Trophoblast cell (in vitro differentiated cells and primary cell): ENCODE data around the gene ZBTB14.

Experiments used
- DNase-seq, 2 donors: peaks; one replicate each; pipeline ENCODE4 v3.0.0-alpha.2; 2016
- H2AFZ ChIP-seq: 2 replicates; pipeline ENCODE4 v1.6.1; 2013; ENCODE audit warnings: low read length, moderate library complexity, mild to moderate bottlenecking; ENCODE audit not compliant: insufficient read depth, poor library complexity
- H2AK5ac ChIP-seq: 2 replicates; pipeline ENCODE4 v1.6.1; 2013; ENCODE audit warnings: mild to moderate bottlenecking, low read length
- H2BK120ac ChIP-seq: 2 replicates; pipeline ENCODE4 v1.6.1; 2013; ENCODE audit warnings: low read length, mild to moderate bottlenecking, moderate library complexity; ENCODE audit not compliant: insufficient read depth, poor library complexity
- H2BK12ac ChIP-seq: 2 replicates; pipeline ENCODE4 v1.6.1; 2013; ENCODE audit warnings: mild to moderate bottlenecking, low read length, moderate library complexity
- H2BK5ac ChIP-seq: 2 replicates; pipeline ENCODE4 v1.6.1; 2013; ENCODE audit warnings: low read length, low read depth, moderate library complexity, mild to moderate bottlenecking; ENCODE audit not compliant: poor library complexity
- H3K14ac ChIP-seq: 2 replicates; pipeline ENCODE4 v1.6.1; 2013; ENCODE audit warnings: mild to moderate bottlenecking, low read length
- H3K18ac ChIP-seq: 2 replicates; pipeline ENCODE4 v1.6.1; 2013; ENCODE audit warnings: mild to moderate bottlenecking, low read length
- H3K23ac ChIP-seq: 2 replicates; pipeline ENCODE4 v1.6.1; 2013; ENCODE audit warnings: low read length
- H3K27ac ChIP-seq: 2 replicates; pipeline ENCODE4 v1.5.1; 2013; ENCODE audit warnings: low read depth, mild to moderate bottlenecking, inconsistent platforms, low read length, moderate library complexity
- H3K27me3 ChIP-seq: 2 replicates; pipeline ENCODE4 v1.6.1; 2013; ENCODE audit warnings: inconsistent platforms, mild to moderate bottlenecking, low read length, moderate library complexity; ENCODE audit not compliant: insufficient read depth
- H3K36me3 ChIP-seq, 2 experiments: 1 replicate in 1 of 2; 2 replicates in 1 of 2; pipeline ENCODE4 v1.6.1; 2013; ENCODE audit warnings: low read length in 2 of 2, mild to moderate bottlenecking in 2 of 2, moderate library complexity in 1 of 2; ENCODE audit not compliant: insufficient read depth in 2 of 2, control insufficient read depth in 1 of 2
- H3K4ac ChIP-seq: 2 replicates; pipeline ENCODE4 v1.6.1; 2013; ENCODE audit warnings: low read depth, mild to moderate bottlenecking, low read length, moderate library complexity
- H3K4me1 ChIP-seq, 2 experiments: 1 replicate in 1 of 2; 2 replicates in 1 of 2; pipeline ENCODE4 v1.6.1; 2013; ENCODE audit warnings: low read length in 2 of 2, mild to moderate bottlenecking in 2 of 2, moderate library complexity in 1 of 2; ENCODE audit not compliant: insufficient read depth in 2 of 2, control insufficient read depth in 1 of 2
- H3K4me2 ChIP-seq: 2 replicates; pipeline ENCODE4 v1.6.1; 2013; ENCODE audit warnings: inconsistent platforms, mild to moderate bottlenecking, low read length, moderate library complexity
- H3K4me3 ChIP-seq: 2 replicates; pipeline ENCODE4 v1.5.1; 2013; ENCODE audit warnings: mild to moderate bottlenecking, low read depth, low read length, inconsistent platforms
- H3K79me1 ChIP-seq: one replicate; pipeline ENCODE4 v1.6.1; 2013; ENCODE audit warnings: low read length
- H3K79me2 ChIP-seq: 2 replicates; pipeline ENCODE4 v1.6.1; 2013; ENCODE audit warnings: low read length, mild to moderate bottlenecking; ENCODE audit not compliant: control insufficient read depth, insufficient read depth, poor library complexity
- H3K9ac ChIP-seq: 2 replicates; pipeline ENCODE4 v1.6.1; 2013; ENCODE audit warnings: mild to moderate bottlenecking, low read length
- H3K9me3 ChIP-seq: 2 replicates; pipeline ENCODE4 v1.6.1; 2013; ENCODE audit warnings: low read depth, mild to moderate bottlenecking, control low read depth, inconsistent platforms, low read length; ENCODE audit not compliant: insufficient read depth
- H4K12ac ChIP-seq: 2 replicates; pipeline ENCODE4 v1.6.1; 2013; ENCODE audit warnings: low read depth, mild to moderate bottlenecking, low read length, moderate library complexity
- H4K8ac ChIP-seq: 2 replicates; pipeline ENCODE4 v1.6.1; 2013; ENCODE audit warnings: low read depth, mild to moderate bottlenecking, low read length, moderate library complexity
- H4K91ac ChIP-seq: one replicate; pipeline ENCODE4 v1.6.1; 2013; ENCODE audit warnings: low read depth, mild to moderate bottlenecking, low read length, moderate library complexity
- WGBS: extraction: QIAGEN DNeasy Blood & Tissue Kit; methylation state at CpG from one replicate; pipeline ENCODE4 v1.1.7; 2013; ENCODE audit warnings: missing lambda C conversion rate; ENCODE audit not compliant: insufficient read length, insufficient coverage; ENCODE audit errors: extremely low coverage; 5-methylcytosine and 5-hydroxymethylcytosine counted together

ZBTB14 gene

DNA sequence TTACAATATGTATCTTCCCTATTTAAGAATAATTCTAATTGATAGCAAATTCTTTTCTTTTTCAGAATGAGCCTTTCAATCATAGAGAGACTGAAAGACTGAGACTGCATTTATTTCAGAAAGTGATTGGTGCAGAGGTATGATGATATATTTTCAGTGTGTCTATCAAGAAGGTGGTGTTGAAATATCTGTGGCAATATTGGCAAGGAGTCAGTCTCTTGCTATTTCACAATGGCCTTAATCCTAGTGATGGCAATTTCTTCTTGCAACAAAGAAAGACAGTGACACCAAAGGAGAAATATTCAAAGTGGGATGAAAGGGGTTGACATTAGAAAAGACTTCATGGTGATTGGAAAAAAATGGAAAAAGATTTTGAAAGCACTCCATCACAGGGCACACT lies 21.7 kb upstream of the ZBTB14 start:
- no peak overlapping the region for H3K23ac ChIP-seq
- H3K18ac ChIP-seq, result no peak overlapping the region
- no peaks in the 10 kb centered on the region for H3K27me3 ChIP-seq
- no peak overlapping the region for H2BK120ac ChIP-seq
- peak in 1 of 2 donors; percentile 2 for DNase-seq
- H3K9me3 ChIP-seq, result no peaks in the 10 kb centered on the region
- H3K4me1 ChIP-seq, result no peaks in the 10 kb centered on the region
- no peak overlapping the region for H4K8ac ChIP-seq
- no peak overlapping the region for H3K4me2 ChIP-seq
- no peaks in the 10 kb centered on the region for H3K79me1 ChIP-seq
- H2AFZ ChIP-seq, result no peak overlapping the region
- no peak overlapping the region for H3K14ac ChIP-seq
- no peak overlapping the region for H4K91ac ChIP-seq
- no peak overlapping the region for H4K12ac ChIP-seq
- H2AK5ac ChIP-seq, result no peak overlapping the region
- no peak overlapping the region for H3K4ac ChIP-seq
- no peaks in the 10 kb centered on the region for H3K36me3 ChIP-seq
- H2BK5ac ChIP-seq, result no peak overlapping the region
- H3K79me2 ChIP-seq, result no peaks in the 10 kb centered on the region
- no peak overlapping the region for H2BK12ac ChIP-seq
- no peak overlapping the region for H3K9ac ChIP-seq
- H3K4me3 ChIP-seq, result no peak overlapping the region
- H3K27ac ChIP-seq, result no peak overlapping the region

DNA sequence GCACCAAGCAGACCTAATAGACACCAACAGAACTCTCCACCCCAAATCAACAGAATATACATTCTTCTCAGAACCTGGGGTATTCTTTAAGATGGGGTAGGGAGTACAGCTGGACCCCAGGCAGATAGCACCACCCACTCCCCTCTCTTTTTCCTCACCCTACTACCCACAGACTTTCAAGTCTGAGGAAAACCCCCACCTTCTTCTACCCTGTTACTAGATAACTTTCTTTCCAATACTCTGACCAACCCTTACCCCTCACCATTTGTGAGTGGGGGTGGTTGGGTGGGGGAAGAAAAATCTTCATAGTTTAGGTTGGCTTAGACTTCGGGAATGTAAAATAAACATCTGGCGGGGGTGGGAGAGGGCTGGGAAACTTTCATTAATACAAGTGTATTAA lies 20.3 kb upstream of the ZBTB14 start:
- no peak overlapping the region for H3K9ac ChIP-seq
- no peak overlapping the region for H2AK5ac ChIP-seq
- H3K14ac ChIP-seq, result no peak overlapping the region
- no peak for DNase-seq
- no peaks in the 10 kb centered on the region for H3K9me3 ChIP-seq
- H2BK5ac ChIP-seq, result no peak overlapping the region
- no peak overlapping the region for H4K8ac ChIP-seq
- no peak overlapping the region for H4K91ac ChIP-seq
- H3K4ac ChIP-seq, result no peak overlapping the region
- no peak overlapping the region for H3K27ac ChIP-seq
- H3K27me3 ChIP-seq, result no peaks in the 10 kb centered on the region
- H2AFZ ChIP-seq, result no peak overlapping the region
- no CpG with 5 or more reads among the region's 2 CpGs for WGBS
- H3K4me3 ChIP-seq, result no peak overlapping the region
- no peaks in the 10 kb centered on the region for H3K79me1 ChIP-seq
- H3K36me3 ChIP-seq, result no peaks in the 10 kb centered on the region
- H2BK120ac ChIP-seq, result no peak overlapping the region
- H3K18ac ChIP-seq, result no peak overlapping the region
- H4K12ac ChIP-seq, result no peak overlapping the region
- no peak overlapping the region for H2BK12ac ChIP-seq
- H3K23ac ChIP-seq, result no peak overlapping the region
- no peak overlapping the region for H3K4me2 ChIP-seq
- H3K79me2 ChIP-seq, result no peaks in the 10 kb centered on the region
- no peaks in the 10 kb centered on the region for H3K4me1 ChIP-seq

DNA sequence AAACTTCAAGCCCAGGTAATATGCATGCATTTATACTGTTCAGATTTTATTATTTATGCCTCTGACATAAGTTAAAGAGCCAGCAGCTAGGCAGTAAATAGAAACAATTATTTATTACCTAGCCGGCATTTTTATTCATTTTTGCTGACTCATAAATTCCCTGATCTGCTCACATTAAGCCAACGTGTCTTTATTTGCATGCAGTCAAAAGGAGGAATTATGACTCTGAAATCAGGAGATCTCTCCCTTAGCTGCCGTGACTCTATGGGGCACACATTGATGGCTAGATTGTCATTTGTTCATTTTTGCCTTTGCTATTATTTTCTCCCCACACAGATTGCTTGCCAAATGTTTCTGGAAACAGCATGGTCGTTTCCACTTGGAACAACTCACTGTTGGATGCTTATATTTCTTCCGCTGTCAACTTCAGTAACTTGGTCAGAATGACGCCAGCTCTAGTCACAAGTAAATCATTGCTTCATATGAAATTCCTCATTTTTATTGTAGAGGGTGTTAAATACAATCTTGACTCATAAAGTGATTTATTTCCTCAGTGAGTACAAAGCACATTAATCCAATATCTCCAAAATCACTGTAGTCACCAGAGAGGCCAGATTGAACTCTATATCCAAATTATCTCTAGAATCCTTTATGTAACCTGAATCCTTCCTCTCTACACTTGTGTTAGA lies 15.9 kb upstream of the ZBTB14 start:
- no CpG with 5 or more reads among the region's 6 CpGs for WGBS

DNA sequence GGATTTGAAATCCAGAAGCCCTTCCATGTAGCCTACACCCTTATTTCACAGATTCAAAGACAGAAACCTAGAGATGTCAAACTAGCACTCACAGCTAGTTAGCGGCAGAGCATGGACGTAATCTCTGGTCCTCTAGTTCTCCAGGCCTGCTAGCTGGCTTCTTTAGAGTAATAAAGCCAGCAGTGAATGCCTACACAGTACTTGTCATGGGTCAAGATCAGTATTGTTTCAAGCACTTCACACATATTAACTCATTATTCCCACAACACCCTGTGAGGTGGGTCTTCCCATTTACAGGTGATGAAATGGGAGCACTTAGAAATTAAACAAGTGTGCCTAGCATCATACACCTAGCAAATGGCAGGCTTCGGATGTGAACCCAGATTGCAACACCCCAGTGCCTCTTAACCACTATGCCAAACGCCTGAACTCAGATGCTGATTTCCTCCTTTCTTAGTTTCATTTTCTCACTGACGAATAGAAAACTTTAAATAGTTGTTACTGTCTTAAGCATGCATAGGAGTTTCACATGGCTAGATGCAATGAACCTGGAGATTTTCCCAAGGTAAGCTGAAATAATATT lies 14.5 kb upstream of the ZBTB14 start:
- no peak overlapping the region for H4K12ac ChIP-seq
- no peak overlapping the region for H3K14ac ChIP-seq
- H4K8ac ChIP-seq, result no peak overlapping the region

More for the DNA sequence above, 15.9 kb upstream of the ZBTB14 start:
- H3K4me2 ChIP-seq, result no peak overlapping the region
- H2BK5ac ChIP-seq, result no peak overlapping the region
- no peak overlapping the region for H3K4me3 ChIP-seq
- H4K12ac ChIP-seq, result no peak overlapping the region
- H3K36me3 ChIP-seq, result no peaks in the 10 kb centered on the region
- H2BK120ac ChIP-seq, result no peak overlapping the region
- H2AFZ ChIP-seq, result no peak overlapping the region
- no peak overlapping the region for H3K14ac ChIP-seq
- no peak overlapping the region for H4K8ac ChIP-seq
- H2BK12ac ChIP-seq, result no peak overlapping the region
- no peak overlapping the region for H3K4ac ChIP-seq
- peak in 1 of 2 donors; percentile 10 for DNase-seq
- H3K9ac ChIP-seq, result no peak overlapping the region
- H3K18ac ChIP-seq, result no peak overlapping the region
- H3K9me3 ChIP-seq, result no peaks in the 10 kb centered on the region
- H3K79me2 ChIP-seq, result no peaks in the 10 kb centered on the region
- no peaks in the 10 kb centered on the region for H3K79me1 ChIP-seq
- no peak overlapping the region for H2AK5ac ChIP-seq
- H3K4me1 ChIP-seq, result no peaks in the 10 kb centered on the region
- H3K27me3 ChIP-seq, result no peaks in the 10 kb centered on the region
- H4K91ac ChIP-seq, result no peak overlapping the region
- no peak overlapping the region for H3K27ac ChIP-seq
- no peak overlapping the region for H3K23ac ChIP-seq

More for the DNA sequence above, 14.5 kb upstream of the ZBTB14 start:
- Histone ChIP-seq H2AFZ (no peak overlapping the region), H3K9me3 (no peaks in the 10 kb centered on the region), H3K9ac (no peak overlapping the region), H3K79me1 (no peaks in the 10 kb centered on the region), H3K27ac (no peak overlapping the region), H3K4me2 (no peak overlapping the region), H3K36me3 (no peaks in the 10 kb centered on the region), H3K4me1 (no peaks in the 10 kb centered on the region), H3K79me2 (no peaks in the 10 kb centered on the region), H3K27me3 (no peaks in the 10 kb centered on the region), H2BK12ac (no peak overlapping the region), H4K91ac (no peak overlapping the region), H3K4ac (no peak overlapping the region), H3K23ac (no peak overlapping the region), H3K4me3 (no peak overlapping the region), H2AK5ac (no peak overlapping the region), H2BK5ac (no peak overlapping the region), H3K18ac (no peak overlapping the region), H2BK120ac (no peak overlapping the region)
- whole genome bisulfite sequencing, result no CpG with 5 or more reads among the region's 5 CpGs
- no peak for DNase-seq
